GM12878 (cell line): ENCODE data around the gene ACTR1A. TPM values are rescaled to one million over a fixed set of nuclear protein-coding genes. Genes with fewer than 3 reads are reported as not detected.

Experiments used
- CHD1 ChIP-seq: IDR thresholded peaks from 2 replicates; pipeline ENCODE4 v1.6.1; 2012; ENCODE audit warnings: low read depth, low read length, improper control_type of control experiment
- FOXK2 ChIP-seq: fragments of 450-650 bp; IDR thresholded peaks from 2 replicates; pipeline ENCODE4 v1.6.1; 2017; ENCODE audit warnings: mild to moderate bottlenecking, moderate library complexity
- GABPA ChIP-seq: IDR thresholded peaks from 2 replicates; pipeline ENCODE4 v1.6.1; 2014; ENCODE audit warnings: antibody characterized with exemption, low read depth, mild to moderate bottlenecking, inconsistent platforms
- MEF2B ChIP-seq: fragments of 450-650 bp; IDR thresholded peaks from 2 replicates; pipeline ENCODE4 v1.6.1; 2018; ENCODE audit warnings: mild to moderate bottlenecking, moderate library complexity; ENCODE audit not compliant: partially characterized antibody, poor library complexity, severe bottlenecking
- RAD51 ChIP-seq: fragments of 450-650 bp; IDR thresholded peaks from 2 replicates; pipeline ENCODE4 v1.6.1; 2016; ENCODE audit warnings: moderate library complexity, mild to moderate bottlenecking, inconsistent platforms
- RFX5 ChIP-seq: IDR thresholded peaks from 2 replicates; pipeline ENCODE4 v1.6.1; 2011; ENCODE audit warnings: low read depth, low read length, improper control_type of control experiment
- SIX5 ChIP-seq: IDR thresholded peaks from 2 replicates; pipeline ENCODE4 v1.6.1; 2011; ENCODE audit warnings: mild to moderate bottlenecking, low read depth, low read length, moderate library complexity; ENCODE audit not compliant: severe bottlenecking
- SMARCA5 ChIP-seq: fragments of 450-650 bp; IDR thresholded peaks from 2 replicates; pipeline ENCODE4 v1.6.1; 2017; ENCODE audit warnings: mild to moderate bottlenecking
- polyA plus RNA-seq, 11 experiments: library from polyadenylated mRNA; depleted of rRNA in 4 of 11; unstranded in 6 of 11; stranded (reverse) in 5 of 11; fragments of >200 nt; fragmentation: Nextera tagmentation in 4 of 11; fragmentation: Illumina TruSeq in 1 of 11; extraction: Ambion mirVana in 4 of 11; extraction: Trizol in 1 of 11; gene quantifications; 1 replicate in 1 of 11; 2 replicates in 10 of 11; pipeline versions ENCODE4 v1.2.1 to v1.2.3, GENCODE V29; 2011 to 2016; ENCODE audit warnings: inconsistent platforms in 2 of 11, missing spikeins in 2 of 11, low read depth in 1 of 11
- total RNA-seq, 4 experiments: library from RNA; depleted of rRNA in 3 of 4; stranded (reverse); fragments of >200 nt in 3 of 4; fragmentation: Illumina TruSeq in 1 of 4; extraction: Trizol in 1 of 4; gene quantifications; 2 replicates each; pipeline versions ENCODE4 v1.2.1 to v1.2.3, GENCODE V29; 2013 to 2021
- TF ChIP-seq, protein P1 (sequence below): fragments of 150-350 bp; IDR thresholded peaks from 2 replicates; pipeline ENCODE4 v1.6.1; 2016; ENCODE audit warnings: low read depth, low read length
- TF ChIP-seq, protein P2 (sequence below): fragments of 450-650 bp; IDR thresholded peaks from 2 replicates; pipeline ENCODE4 v1.6.1; 2014; ENCODE audit warnings: mild to moderate bottlenecking
- TF ChIP-seq, protein P3 (sequence below): fragments of 450-650 bp; IDR thresholded peaks from 2 replicates; pipeline ENCODE4 v1.6.1; 2017; ENCODE audit warnings: antibody characterized with exemption, mild to moderate bottlenecking, moderate library complexity
- TF ChIP-seq, protein P4 (sequence below): fragments of 450-650 bp; conservative IDR thresholded peaks from 2 replicates; pipeline ENCODE4 v1.6.1; 2017; ENCODE audit warnings: mild to moderate bottlenecking, moderate library complexity
- TF ChIP-seq, protein P5 (sequence below): fragments of 150-350 bp; IDR thresholded peaks from 2 replicates; pipeline ENCODE4 v1.6.1; 2014; ENCODE audit warnings: mild to moderate bottlenecking, low read depth, low read length

ACTR1A gene
- total and polyA plus RNA-seq, 10 of the 15 experiments (the other 5 are each of a cell fraction or from before 2014, with no cell fraction given), result 43.0 to 110 (median 78.9) TPM

DNA sequence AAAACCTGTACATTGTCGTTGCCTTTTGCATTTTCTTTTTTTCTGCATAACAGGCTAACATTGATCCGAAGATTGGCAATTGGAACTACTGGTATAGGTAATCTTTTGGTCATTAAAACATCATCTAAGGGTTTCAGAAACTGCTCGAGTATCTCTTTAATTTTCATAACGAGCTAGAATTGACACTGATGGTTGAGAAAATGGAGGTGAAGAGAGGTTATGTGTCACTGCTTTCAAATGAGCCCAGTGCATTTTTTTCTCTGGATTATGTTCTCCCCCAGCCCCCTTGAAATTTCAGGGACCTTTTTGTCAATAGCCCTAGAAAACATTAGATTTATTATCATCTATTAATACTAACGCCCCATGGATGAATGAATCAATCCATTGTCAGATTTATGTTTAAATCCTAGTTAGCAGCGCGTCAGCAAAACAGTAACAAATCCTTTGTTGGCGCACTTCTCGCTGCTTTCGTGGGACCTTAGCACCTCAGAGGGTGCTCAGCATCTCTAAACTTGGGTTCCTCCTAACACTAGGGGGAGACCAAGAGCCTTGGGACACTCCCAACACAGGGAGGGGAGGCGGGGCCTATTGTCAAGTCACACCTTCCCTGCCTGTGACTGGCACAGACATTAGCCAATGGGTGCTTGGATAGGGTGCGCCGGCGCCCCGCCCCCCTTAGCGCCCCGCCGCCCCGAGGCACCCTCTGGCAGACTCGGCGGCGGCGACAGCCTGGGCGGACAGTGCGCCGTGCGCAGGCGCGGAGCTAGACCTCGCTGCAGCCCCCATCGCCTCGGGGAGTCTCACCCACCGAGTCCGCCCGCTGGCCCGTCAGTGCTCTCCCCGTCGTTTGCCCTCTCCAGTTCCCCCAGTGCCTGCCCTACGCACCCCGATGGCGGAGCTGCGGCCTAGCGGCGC lies 1.0 kb upstream of the ACTR1A start, which contains the start of gene SUFU (continued):
- TF ChIP-seq, protein P1, sequence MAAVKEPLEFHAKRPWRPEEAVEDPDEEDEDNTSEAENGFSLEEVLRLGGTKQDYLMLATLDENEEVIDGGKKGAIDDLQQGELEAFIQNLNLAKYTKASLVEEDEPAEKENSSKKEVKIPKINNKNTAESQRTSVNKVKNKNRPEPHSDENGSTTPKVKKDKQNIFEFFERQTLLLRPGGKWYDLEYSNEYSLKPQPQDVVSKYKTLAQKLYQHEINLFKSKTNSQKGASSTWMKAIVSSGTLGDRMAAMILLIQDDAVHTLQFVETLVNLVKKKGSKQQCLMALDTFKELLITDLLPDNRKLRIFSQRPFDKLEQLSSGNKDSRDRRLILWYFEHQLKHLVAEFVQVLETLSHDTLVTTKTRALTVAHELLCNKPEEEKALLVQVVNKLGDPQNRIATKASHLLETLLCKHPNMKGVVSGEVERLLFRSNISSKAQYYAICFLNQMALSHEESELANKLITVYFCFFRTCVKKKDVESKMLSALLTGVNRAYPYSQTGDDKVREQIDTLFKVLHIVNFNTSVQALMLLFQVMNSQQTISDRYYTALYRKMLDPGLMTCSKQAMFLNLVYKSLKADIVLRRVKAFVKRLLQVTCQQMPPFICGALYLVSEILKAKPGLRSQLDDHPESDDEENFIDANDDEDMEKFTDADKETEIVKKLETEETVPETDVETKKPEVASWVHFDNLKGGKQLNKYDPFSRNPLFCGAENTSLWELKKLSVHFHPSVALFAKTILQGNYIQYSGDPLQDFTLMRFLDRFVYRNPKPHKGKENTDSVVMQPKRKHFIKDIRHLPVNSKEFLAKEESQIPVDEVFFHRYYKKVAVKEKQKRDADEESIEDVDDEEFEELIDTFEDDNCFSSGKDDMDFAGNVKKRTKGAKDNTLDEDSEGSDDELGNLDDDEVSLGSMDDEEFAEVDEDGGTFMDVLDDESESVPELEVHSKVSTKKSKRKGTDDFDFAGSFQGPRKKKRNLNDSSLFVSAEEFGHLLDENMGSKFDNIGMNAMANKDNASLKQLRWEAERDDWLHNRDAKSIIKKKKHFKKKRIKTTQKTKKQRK, result no peak
- TF ChIP-seq FOXK2, result no peak
- TF ChIP-seq, protein P2, sequence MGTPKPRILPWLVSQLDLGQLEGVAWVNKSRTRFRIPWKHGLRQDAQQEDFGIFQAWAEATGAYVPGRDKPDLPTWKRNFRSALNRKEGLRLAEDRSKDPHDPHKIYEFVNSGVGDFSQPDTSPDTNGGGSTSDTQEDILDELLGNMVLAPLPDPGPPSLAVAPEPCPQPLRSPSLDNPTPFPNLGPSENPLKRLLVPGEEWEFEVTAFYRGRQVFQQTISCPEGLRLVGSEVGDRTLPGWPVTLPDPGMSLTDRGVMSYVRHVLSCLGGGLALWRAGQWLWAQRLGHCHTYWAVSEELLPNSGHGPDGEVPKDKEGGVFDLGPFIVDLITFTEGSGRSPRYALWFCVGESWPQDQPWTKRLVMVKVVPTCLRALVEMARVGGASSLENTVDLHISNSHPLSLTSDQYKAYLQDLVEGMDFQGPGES, result 0 out of 2 replicates have a peak, but pooled peaks have one; percentile 67
- TF ChIP-seq RFX5, result no peak
- no peak; the same call in 1 of the 2 replicates for TF ChIP-seq SMARCA5
- TF ChIP-seq SIX5, result no peak
- no peak for TF ChIP-seq RAD51
- TF ChIP-seq, protein P3, sequence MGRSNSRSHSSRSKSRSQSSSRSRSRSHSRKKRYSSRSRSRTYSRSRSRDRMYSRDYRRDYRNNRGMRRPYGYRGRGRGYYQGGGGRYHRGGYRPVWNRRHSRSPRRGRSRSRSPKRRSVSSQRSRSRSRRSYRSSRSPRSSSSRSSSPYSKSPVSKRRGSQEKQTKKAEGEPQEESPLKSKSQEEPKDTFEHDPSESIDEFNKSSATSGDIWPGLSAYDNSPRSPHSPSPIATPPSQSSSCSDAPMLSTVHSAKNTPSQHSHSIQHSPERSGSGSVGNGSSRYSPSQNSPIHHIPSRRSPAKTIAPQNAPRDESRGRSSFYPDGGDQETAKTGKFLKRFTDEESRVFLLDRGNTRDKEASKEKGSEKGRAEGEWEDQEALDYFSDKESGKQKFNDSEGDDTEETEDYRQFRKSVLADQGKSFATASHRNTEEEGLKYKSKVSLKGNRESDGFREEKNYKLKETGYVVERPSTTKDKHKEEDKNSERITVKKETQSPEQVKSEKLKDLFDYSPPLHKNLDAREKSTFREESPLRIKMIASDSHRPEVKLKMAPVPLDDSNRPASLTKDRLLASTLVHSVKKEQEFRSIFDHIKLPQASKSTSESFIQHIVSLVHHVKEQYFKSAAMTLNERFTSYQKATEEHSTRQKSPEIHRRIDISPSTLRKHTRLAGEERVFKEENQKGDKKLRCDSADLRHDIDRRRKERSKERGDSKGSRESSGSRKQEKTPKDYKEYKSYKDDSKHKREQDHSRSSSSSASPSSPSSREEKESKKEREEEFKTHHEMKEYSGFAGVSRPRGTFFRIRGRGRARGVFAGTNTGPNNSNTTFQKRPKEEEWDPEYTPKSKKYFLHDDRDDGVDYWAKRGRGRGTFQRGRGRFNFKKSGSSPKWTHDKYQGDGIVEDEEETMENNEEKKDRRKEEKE, result no peak
- TF ChIP-seq MEF2B, result no peak
- TF ChIP-seq, protein P4, sequence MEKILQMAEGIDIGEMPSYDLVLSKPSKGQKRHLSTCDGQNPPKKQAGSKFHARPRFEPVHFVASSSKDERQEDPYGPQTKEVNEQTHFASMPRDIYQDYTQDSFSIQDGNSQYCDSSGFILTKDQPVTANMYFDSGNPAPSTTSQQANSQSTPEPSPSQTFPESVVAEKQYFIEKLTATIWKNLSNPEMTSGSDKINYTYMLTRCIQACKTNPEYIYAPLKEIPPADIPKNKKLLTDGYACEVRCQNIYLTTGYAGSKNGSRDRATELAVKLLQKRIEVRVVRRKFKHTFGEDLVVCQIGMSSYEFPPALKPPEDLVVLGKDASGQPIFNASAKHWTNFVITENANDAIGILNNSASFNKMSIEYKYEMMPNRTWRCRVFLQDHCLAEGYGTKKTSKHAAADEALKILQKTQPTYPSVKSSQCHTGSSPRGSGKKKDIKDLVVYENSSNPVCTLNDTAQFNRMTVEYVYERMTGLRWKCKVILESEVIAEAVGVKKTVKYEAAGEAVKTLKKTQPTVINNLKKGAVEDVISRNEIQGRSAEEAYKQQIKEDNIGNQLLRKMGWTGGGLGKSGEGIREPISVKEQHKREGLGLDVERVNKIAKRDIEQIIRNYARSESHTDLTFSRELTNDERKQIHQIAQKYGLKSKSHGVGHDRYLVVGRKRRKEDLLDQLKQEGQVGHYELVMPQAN, result no peak
- no peak for TF ChIP-seq CHD1
- no peak for TF ChIP-seq GABPA
- TF ChIP-seq, protein P5, sequence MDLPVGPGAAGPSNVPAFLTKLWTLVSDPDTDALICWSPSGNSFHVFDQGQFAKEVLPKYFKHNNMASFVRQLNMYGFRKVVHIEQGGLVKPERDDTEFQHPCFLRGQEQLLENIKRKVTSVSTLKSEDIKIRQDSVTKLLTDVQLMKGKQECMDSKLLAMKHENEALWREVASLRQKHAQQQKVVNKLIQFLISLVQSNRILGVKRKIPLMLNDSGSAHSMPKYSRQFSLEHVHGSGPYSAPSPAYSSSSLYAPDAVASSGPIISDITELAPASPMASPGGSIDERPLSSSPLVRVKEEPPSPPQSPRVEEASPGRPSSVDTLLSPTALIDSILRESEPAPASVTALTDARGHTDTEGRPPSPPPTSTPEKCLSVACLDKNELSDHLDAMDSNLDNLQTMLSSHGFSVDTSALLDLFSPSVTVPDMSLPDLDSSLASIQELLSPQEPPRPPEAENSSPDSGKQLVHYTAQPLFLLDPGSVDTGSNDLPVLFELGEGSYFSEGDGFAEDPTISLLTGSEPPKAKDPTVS, result no peak
